H9 (cell line): ENCODE measurements around the gene SYNPO2L. TPM values are rescaled to one million over a fixed set of nuclear protein-coding genes. Genes with fewer than 3 reads are reported as not detected.
"Not testable (repeated sequence)": the region's sequence is repeated elsewhere in the genome, so short reads cannot be mapped to it uniquely, and the experiment has no call there.

Source experiments
- DNase-seq: peaks from one replicate; pipeline ENCODE4 v3.0.0-alpha.2; 2017
- H2AFZ ChIP-seq: one replicate; pipeline ENCODE4 v1.6.1; 2013; ENCODE audit warnings: mild to moderate bottlenecking, low read length, control low read depth, moderate library complexity
- H2AK5ac ChIP-seq: 2 replicates; pipeline ENCODE4 v1.6.1; 2013; ENCODE audit warnings: low read length, control low read depth, mixed read lengths; ENCODE audit not compliant: insufficient read length
- H2BK120ac ChIP-seq: one replicate; pipeline ENCODE4 v1.6.1; 2013; ENCODE audit warnings: low read depth, mild to moderate bottlenecking, low read length, control low read depth, inconsistent platforms; ENCODE audit not compliant: poor library complexity, severe bottlenecking
- H2BK12ac ChIP-seq: 2 replicates; pipeline ENCODE4 v1.6.1; 2013; ENCODE audit warnings: low read length, control low read depth, mixed read lengths, low read depth; ENCODE audit not compliant: insufficient read length
- H2BK15ac ChIP-seq: 2 replicates; pipeline ENCODE4 v1.6.1; 2013; ENCODE audit warnings: low read depth, low read length, control low read depth
- H2BK20ac ChIP-seq: one replicate; pipeline ENCODE4 v1.6.1; 2013; ENCODE audit warnings: low read depth, mild to moderate bottlenecking, low read length, control low read depth, inconsistent platforms; ENCODE audit not compliant: poor library complexity, severe bottlenecking
- H2BK5ac ChIP-seq: 2 replicates; pipeline ENCODE4 v1.6.1; 2013; ENCODE audit warnings: low read length, control low read depth, mixed read lengths; ENCODE audit not compliant: insufficient read length
- H3K14ac ChIP-seq: 2 replicates; pipeline ENCODE4 v1.6.1; 2013; ENCODE audit warnings: low read length, control low read depth; ENCODE audit not compliant: insufficient read depth
- H3K18ac ChIP-seq: 2 replicates; pipeline ENCODE4 v1.6.1; 2013; ENCODE audit warnings: low read depth, mild to moderate bottlenecking, mixed read lengths, low read length, control low read depth; ENCODE audit not compliant: insufficient read length
- H3K23ac ChIP-seq: 2 replicates; pipeline ENCODE4 v1.6.1; 2013; ENCODE audit warnings: low read length, control low read depth, mixed read lengths, low read depth; ENCODE audit not compliant: insufficient read length
- H3K23me2 ChIP-seq: 2 replicates; pipeline ENCODE4 v1.6.1; 2013; ENCODE audit warnings: low read depth, mild to moderate bottlenecking, mixed read lengths, low read length, control low read depth; ENCODE audit not compliant: insufficient read length, poor library complexity, severe bottlenecking
- H3K27ac ChIP-seq: 2 replicates; pipeline ENCODE4 v1.5.1; 2013; ENCODE audit warnings: low read length, control low read depth, mixed read lengths, low read depth; ENCODE audit not compliant: insufficient read length
- H3K27me3 ChIP-seq: 2 replicates; pipeline ENCODE4 v1.6.1; 2013; ENCODE audit warnings: low read length, control low read depth, inconsistent platforms; ENCODE audit not compliant: insufficient read depth
- H3K4ac ChIP-seq: 2 replicates; pipeline ENCODE4 v1.6.1; 2013; ENCODE audit warnings: low read depth, mild to moderate bottlenecking, control low read depth, inconsistent platforms, low read length, moderate library complexity
- H3K4me1 ChIP-seq: 2 replicates; pipeline ENCODE4 v1.6.1; 2013; ENCODE audit warnings: low read length, control low read depth, inconsistent platforms; ENCODE audit not compliant: insufficient read depth
- H3K4me2 ChIP-seq: 2 replicates; pipeline ENCODE4 v1.6.1; 2013; ENCODE audit warnings: low read length, control low read depth, mixed read lengths; ENCODE audit not compliant: insufficient read length, insufficient read depth
- H3K56ac ChIP-seq: 2 replicates; pipeline ENCODE4 v1.6.1; 2013; ENCODE audit warnings: low read depth, mild to moderate bottlenecking, mixed read lengths, low read length, control low read depth; ENCODE audit not compliant: insufficient read length
- H3K79me1 ChIP-seq: 2 replicates; pipeline ENCODE4 v1.6.1; 2013; ENCODE audit warnings: low read depth, mild to moderate bottlenecking, moderate library complexity, low read length, control low read depth, inconsistent platforms; ENCODE audit not compliant: insufficient read depth, poor library complexity, severe bottlenecking
- H3K79me2 ChIP-seq: 2 replicates; pipeline ENCODE4 v1.6.1; 2013; ENCODE audit warnings: low read length, control low read depth, inconsistent platforms; ENCODE audit not compliant: insufficient read depth
- H3K9ac ChIP-seq: 2 replicates; pipeline ENCODE4 v1.6.1; 2013; ENCODE audit warnings: low read length, control low read depth, mixed read lengths; ENCODE audit not compliant: insufficient read length; ENCODE audit errors: extremely low read depth
- H3K9me3 ChIP-seq: one replicate; pipeline ENCODE4 v1.6.1; 2013; ENCODE audit warnings: low read depth, low read length, inconsistent platforms; ENCODE audit not compliant: control insufficient read depth
- H3T11ph ChIP-seq: one replicate; pipeline ENCODE4 v1.6.1; 2013; ENCODE audit warnings: mild to moderate bottlenecking, low read length, control low read depth, inconsistent platforms
- H4K20me1 ChIP-seq: one replicate; pipeline ENCODE4 v1.6.1; 2013; ENCODE audit not compliant: control insufficient read depth, insufficient read length, insufficient read depth
- H4K5ac ChIP-seq: 2 replicates; pipeline ENCODE4 v1.6.1; 2013; ENCODE audit warnings: low read depth, mild to moderate bottlenecking, mixed read lengths, low read length, control low read depth; ENCODE audit not compliant: insufficient read length
- H4K8ac ChIP-seq: replicated peaks from 2 replicates; pipeline ENCODE4 v1.6.1; 2013; ENCODE audit warnings: low read length, control low read depth, mixed read lengths, low read depth; ENCODE audit not compliant: insufficient read length
- H4K91ac ChIP-seq: 2 replicates; pipeline ENCODE4 v1.6.1; 2013; ENCODE audit warnings: low read depth, mild to moderate bottlenecking, moderate library complexity, mixed read lengths, low read length, control low read depth; ENCODE audit not compliant: insufficient read length
- H3K27ac Mint-ChIP-seq, 3 experiments: 2 replicates in 2 of 3; 3 replicates in 1 of 3; pipeline ENCODE4 v1.8.0; 2020 to 2021; ENCODE audit warnings: mixed read lengths in 3 of 3, mild to moderate bottlenecking in 1 of 3, moderate library complexity in 1 of 3
- H3K27me3 Mint-ChIP-seq: 2 replicates; pipeline ENCODE4 v1.8.0; 2021; ENCODE audit warnings: low read depth, mild to moderate bottlenecking, moderate library complexity, mixed read lengths
- H3K36me3 Mint-ChIP-seq, 3 experiments: 2 replicates in 2 of 3; 3 replicates in 1 of 3; pipeline ENCODE4 v1.8.0; 2020 to 2021; ENCODE audit warnings: low read depth in 3 of 3, mixed read lengths in 3 of 3; ENCODE audit not compliant: insufficient read depth in 1 of 3
- H3K4me1 Mint-ChIP-seq, 2 experiments: 2 replicates each; pipeline ENCODE4 v1.8.0; 2020; ENCODE audit warnings: mixed read lengths in 2 of 2
- H3K4me3 Mint-ChIP-seq, 2 experiments: 2 replicates in 1 of 2; 3 replicates in 1 of 2; pipeline ENCODE4 v1.8.0; 2020 to 2021; ENCODE audit warnings: mild to moderate bottlenecking in 2 of 2, mixed read lengths in 2 of 2, moderate library complexity in 1 of 2
- H3K9me3 Mint-ChIP-seq, 2 experiments: 2 replicates in 1 of 2; 3 replicates in 1 of 2; pipeline ENCODE4 v1.8.0; 2020; ENCODE audit warnings: mild to moderate bottlenecking in 2 of 2, mixed read lengths in 2 of 2, moderate library complexity in 1 of 2
- WGBS: extraction: QIAGEN DNeasy Blood & Tissue Kit; methylation state at CpG from one replicate; pipeline ENCODE4 v1.1.7; 2013; ENCODE audit warnings: missing lambda C conversion rate, low lambda C conversion rate, mixed read lengths; ENCODE audit not compliant: insufficient read length; ENCODE audit errors: extremely low coverage; 5-methylcytosine and 5-hydroxymethylcytosine counted together
- total RNA-seq: library from RNA; stranded (reverse); gene quantifications from 2 replicates; pipeline ENCODE4 v1.2.1, GENCODE V29; 2021

SYNPO2L gene
- total RNA-seq, 1 experiment from 2014 or later = 0.11 TPM

GRCh38 chr10:73662705-73663104, 6.9 kb upstream of the SYNPO2L start:
- H4K20me1 ChIP-seq, H3K4me3 Mint-ChIP-seq, H3T11ph ChIP-seq, DNase-seq, H3K79me2 ChIP-seq, H2BK5ac ChIP-seq, H3K27ac ChIP-seq, H3K27me3 Mint-ChIP-seq, H3K9me3 ChIP-seq, H2AFZ ChIP-seq, H3K4me1 ChIP-seq, H2BK12ac ChIP-seq, H2BK20ac ChIP-seq, H3K79me1 ChIP-seq, H3K18ac ChIP-seq, H3K9me3 Mint-ChIP-seq, H3K56ac ChIP-seq, H4K5ac ChIP-seq, H3K27me3 ChIP-seq, H3K9ac ChIP-seq, H3K36me3 Mint-ChIP-seq, H3K23me2 ChIP-seq, H2AK5ac ChIP-seq, H3K4ac ChIP-seq, H2BK15ac ChIP-seq, H4K91ac ChIP-seq, H3K14ac ChIP-seq, H3K4me2 ChIP-seq, H2BK120ac ChIP-seq, H4K8ac ChIP-seq, H3K4me1 Mint-ChIP-seq, H3K23ac ChIP-seq: not testable (repeated sequence)
- WGBS = no CpG with 5 or more reads among the region's 7 CpGs
- H3K27ac Mint-ChIP-seq = peak overlapping the region in 1 of 3 experiments; percentile 86; a peak in 2 of 7 replicates
